DMS 273 (cell line): ENCODE data around the gene SPATA22.
"Not testable (repeated sequence)": the region's sequence is repeated elsewhere in the genome, so short reads cannot be mapped to it uniquely, and the experiment has no call there.

ENCODE experiments used
- DNase-seq: peaks from one replicate; lab custom pipeline; 2025; ENCODE audit not compliant: unreplicated experiment; lab: John Stamatoyannopoulos, UW

Gene SPATA22

GRCh38 chr17:3471599-3471998 is at the start of gene SPATA22:
Gene SPATA22 (minus strand): TSS chr17:3471819. CDS start chr17:3469325, 2,494 bp downstream.
- DNase-seq: no peak

GRCh38 chr17:3519472-3519871 is 47.9 kb upstream of the SPATA22 start:
- DNase-seq: not testable (repeated sequence)

GRCh38 chr17:3514873-3515272 is 43.3 kb upstream of the SPATA22 start:
- no peak for DNase-seq

GRCh38 chr17:3514167-3514566 is 42.5 kb upstream of the SPATA22 start:
- not testable (repeated sequence) for DNase-seq

- no peak for DNase-seq
These were observed 41.9 kb upstream of the SPATA22 start for GRCh38 chr17:3513305-3514035.

GRCh38 chr17:3512505-3513171 is 41.0 kb upstream of the SPATA22 start:
- no peak for DNase-seq

GRCh38 chr17:3511852-3512504 is 40.4 kb upstream of the SPATA22 start:
- DNase-seq: no peak

- DNase-seq: no peak
These were observed 38.5 kb upstream of the SPATA22 start for GRCh38 chr17:3510090-3510489.

GRCh38 chr17:3507869-3508268 is 36.2 kb upstream of the SPATA22 start:
- DNase-seq: no peak

GRCh38 chr17:3507071-3507470 is 35.5 kb upstream of the SPATA22 start:
- no peak for DNase-seq

GRCh38 chr17:3506054-3506453 is 34.4 kb upstream of the SPATA22 start:
- no peak for DNase-seq

GRCh38 chr17:3505008-3505407 is 33.4 kb upstream of the SPATA22 start:
- no peak for DNase-seq

- no peak for DNase-seq
These were observed 31.7 kb upstream of the SPATA22 start for GRCh38 chr17:3503285-3503684.

GRCh38 chr17:3502466-3502865 is 30.8 kb upstream of the SPATA22 start:
- DNase-seq: no peak

- no peak for DNase-seq
These were observed 29.7 kb upstream of the SPATA22 start for GRCh38 chr17:3501344-3501743.

GRCh38 chr17:3497101-3497500 is 25.5 kb upstream of the SPATA22 start:
- no peak for DNase-seq

- DNase-seq: peak; percentile 32
These were observed 14.0 kb upstream of the SPATA22 start for GRCh38 chr17:3485481-3486068.

GRCh38 chr17:3482852-3483251 is 11.2 kb upstream of the SPATA22 start:
- no peak for DNase-seq

- no peak for DNase-seq
These were observed 8.4 kb upstream of the SPATA22 start for GRCh38 chr17:3479988-3480387.

- no peak for DNase-seq
These were observed 4.4 kb upstream of the SPATA22 start, which contains the start of gene ASPA for GRCh38 chr17:3475812-3476610. Gene ASPA (plus strand): TSS chr17:3475997. CDS start chr17:3476160, 163 bp downstream.

- no peak for DNase-seq
These were observed 3.6 kb upstream of the SPATA22 start for GRCh38 chr17:3475251-3475685.
